GM13976 (cell line): Measurements from ENCODE around the gene SIGLEC5.
A peak's percentile ranks its signal among the peaks of the same experiment; 100 is the strongest.

ENCODE experiments used
- DNase-seq: peaks from one replicate; pipeline ENCODE4 v3.0.0; 2012; ENCODE audit warnings: low spot score
- CTCF ChIP-seq: IDR thresholded peaks from 2 replicates; pipeline ENCODE4 v1.5.1; 2012; ENCODE audit warnings: borderline replicate concordance, mild to moderate bottlenecking; ENCODE audit not compliant: insufficient read depth; ENCODE audit errors: extremely low read depth, missing control alignments, control extremely low read depth
- in situ Hi-C: fragments of 300-500 bp; cut with MboI; formaldehyde crosslinking; loops from one replicate; pipeline ENCODE4 v1.12.0; 2022; ENCODE audit warnings: low sequenced_read_pairs, mixed read lengths, inconsistent platforms; ENCODE audit not compliant: unreplicated experiment

SIGLEC5 gene

GRCh38 chr19:51610576-51610975, 19.6 kb downstream of the SIGLEC5 start:
- no peak for DNase-seq
- in situ Hi-C loops = no loop called here
- TF ChIP-seq CTCF = no peak

DNA sequence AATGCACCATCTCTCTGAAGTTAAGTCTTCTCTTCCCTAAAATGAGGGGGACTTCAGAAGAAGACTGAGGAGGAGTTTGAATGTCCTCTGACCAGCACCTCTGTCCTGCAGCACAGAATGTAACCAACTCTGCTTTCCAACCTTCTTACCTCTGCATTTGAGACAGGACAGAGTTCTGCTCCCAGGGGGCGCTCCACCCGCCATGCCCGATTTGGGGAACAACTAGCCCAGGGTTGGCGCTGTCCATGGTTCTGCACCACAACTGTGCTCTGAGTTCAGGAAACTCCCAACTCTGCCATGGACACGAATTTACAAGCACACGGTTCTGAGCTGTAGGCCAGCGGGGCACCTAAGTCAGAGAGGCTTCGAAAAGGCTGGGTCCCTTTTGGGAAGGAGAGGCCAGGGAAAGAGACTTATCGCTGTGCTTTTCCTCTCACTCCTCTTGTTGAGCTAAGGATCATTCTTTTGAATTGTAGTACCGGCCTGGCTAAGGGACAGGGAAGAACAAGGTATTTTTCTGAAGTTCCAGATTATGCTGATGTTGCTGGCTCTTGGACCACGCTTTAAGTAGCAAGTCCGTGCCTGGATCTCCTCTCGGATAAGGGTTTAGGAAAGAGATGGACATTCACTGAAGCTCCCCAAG, 22.2 kb downstream of the SIGLEC5 start:
- DNase-seq = peak; percentile 58
- in situ Hi-C loops = no loop called here

DNA sequence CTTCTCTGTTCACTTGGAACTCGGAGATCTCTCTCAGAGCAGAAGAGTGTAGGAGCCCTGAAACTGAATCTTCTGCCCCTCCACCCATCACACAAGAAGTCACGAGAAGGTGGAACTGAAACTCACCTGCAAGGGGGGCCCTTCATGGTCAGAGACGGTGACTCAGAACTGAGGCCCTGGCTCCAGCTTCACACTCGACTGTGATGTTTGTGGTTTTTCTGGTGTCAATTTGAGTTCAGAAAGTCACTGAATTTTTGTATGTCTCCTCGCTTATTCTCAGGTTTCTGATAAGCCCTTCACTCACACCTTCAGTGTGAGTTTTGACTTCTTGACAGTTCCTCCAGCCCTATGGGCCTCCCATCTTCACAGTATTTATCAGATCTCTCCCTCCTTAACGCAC, 23.1 kb downstream of the SIGLEC5 start:
- peak; percentile 88 for DNase-seq
- in situ Hi-C loops = no loop called here
- no peak for TF ChIP-seq CTCF

More for the DNA sequence above, 22.2 kb downstream of the SIGLEC5 start:
- peak; percentile 54 for TF ChIP-seq CTCF

DNA sequence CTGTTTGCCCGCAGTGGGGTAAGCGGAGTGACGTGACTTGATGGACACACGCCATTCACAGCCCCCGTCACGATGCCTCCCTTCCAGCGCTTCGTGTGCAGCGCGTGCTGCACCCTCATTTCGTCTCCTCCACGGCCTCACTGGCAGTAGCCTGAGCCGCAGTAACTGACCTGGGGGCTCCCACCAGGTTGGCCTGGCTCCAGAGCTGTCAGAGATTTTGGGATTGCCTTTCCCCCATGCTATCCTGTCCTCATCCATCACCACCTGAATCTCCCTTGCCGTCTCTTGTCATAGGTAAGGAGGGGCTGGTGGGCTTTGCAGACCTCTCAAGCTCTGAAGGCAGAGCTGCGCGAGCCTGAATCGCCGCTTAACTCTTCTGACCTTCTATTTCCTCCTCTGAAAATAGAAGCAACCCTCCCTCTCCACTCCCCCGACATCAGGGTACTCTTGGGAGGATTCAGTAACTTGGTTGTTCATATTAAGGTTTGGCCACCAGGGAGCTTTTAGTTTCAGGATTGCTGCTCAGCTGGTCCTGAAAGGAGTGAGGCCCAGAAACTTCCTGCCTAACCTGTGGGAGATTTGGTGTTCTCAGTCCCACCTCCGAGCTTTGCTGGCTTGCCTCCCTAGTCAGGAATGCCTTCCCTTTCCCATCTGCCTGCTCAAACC, 27.9 kb downstream of the SIGLEC5 start:
- peak; percentile 72 for DNase-seq
- in situ Hi-C loops = no loop called here
- TF ChIP-seq CTCF = no peak

DNA sequence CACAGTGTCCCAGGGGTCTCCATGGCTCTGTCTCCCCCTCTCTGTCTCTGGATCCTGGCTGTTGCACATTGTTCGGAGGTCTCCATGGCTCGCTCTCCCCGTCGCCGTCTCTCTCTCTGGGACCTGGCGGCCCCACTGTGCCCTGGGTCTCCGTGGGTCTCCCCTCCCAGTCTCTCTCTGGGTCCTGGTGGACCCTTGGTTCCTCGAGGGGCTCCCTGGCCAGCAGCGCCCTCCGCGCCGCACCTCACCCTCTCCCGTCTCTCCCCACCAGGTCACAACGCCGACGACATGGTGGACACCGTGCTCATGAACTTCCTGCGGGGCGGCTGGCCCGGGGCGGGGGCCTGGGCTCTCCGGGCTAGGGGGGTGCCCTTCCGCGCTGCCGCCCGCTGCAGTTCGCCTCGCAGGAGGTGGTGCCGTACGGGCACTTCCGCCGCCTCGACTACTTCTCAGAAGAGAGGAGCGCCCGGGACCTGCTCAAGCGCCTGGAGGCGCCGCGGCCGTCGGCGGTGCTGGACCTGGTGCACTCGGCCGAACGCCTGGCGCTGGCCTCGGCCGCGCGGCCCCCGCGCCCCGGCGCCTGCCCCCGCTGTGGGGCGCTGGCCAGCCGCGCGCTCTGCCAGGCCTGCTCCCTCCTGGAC, 29.1 kb downstream of the SIGLEC5 start:
- peak; percentile 53 for DNase-seq
- in situ Hi-C loops = no loop called here
- TF ChIP-seq CTCF = peak; percentile 15

DNA sequence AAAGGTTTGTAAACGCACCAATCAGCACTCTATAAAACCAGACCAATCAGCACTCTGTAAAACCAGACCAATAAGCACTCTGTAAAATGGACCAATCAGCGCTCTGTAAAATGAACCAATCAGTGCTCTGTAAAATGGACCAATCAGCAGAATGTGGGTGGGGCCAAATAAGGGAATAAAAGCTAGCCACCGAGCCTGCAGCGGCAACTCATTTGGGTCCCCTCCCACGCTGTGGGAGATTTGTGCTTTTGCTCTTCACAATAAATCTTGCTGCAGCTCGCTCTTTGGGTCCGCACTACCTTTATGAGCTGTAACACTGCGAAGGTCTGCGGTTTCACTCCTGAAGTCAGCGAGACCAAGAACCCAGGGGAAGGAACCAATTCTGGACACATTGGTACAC, 31.1 kb downstream of the SIGLEC5 start:
- DNase-seq = no peak
- in situ Hi-C loops = no loop called here
- TF ChIP-seq CTCF = no peak
